DMS79 treated with DMSO at 0.1 percent for 48 hours (cell line): Measurements from ENCODE around the gene OR5B21.

Experiments
- DNase-seq: peaks from one replicate; lab custom pipeline; 2025; lab: John Stamatoyannopoulos, UW

The OR5B21 gene

GRCh38 chr11:58493676-58494075 is 14.2 kb downstream of the OR5B21 start:
- DNase-seq: no peak

- DNase-seq: no peak
Measured at GRCh38 chr11:58490827-58491226, 17.1 kb downstream of the OR5B21 start.

- DNase-seq: no peak
Measured at GRCh38 chr11:58487170-58487569, 20.7 kb downstream of the OR5B21 start.

GRCh38 chr11:58485961-58486360 is 21.9 kb downstream of the OR5B21 start:
- DNase-seq: no peak

GRCh38 chr11:58471892-58472291 is 36.0 kb downstream of the OR5B21 start:
- no peak for DNase-seq

- DNase-seq: no peak
Measured at GRCh38 chr11:58466293-58466692, 41.6 kb downstream of the OR5B21 start.

- no peak for DNase-seq
Measured at GRCh38 chr11:58465690-58466089, 42.2 kb downstream of the OR5B21 start.
